Neural crest cell (in vitro differentiated cells): ENCODE results near the gene SIRPB1. TPM values are rescaled to one million over a fixed set of nuclear protein-coding genes. Genes with fewer than 3 reads are reported as not detected.
"Not testable (repeated sequence)": the region's sequence is repeated elsewhere in the genome, so short reads cannot be mapped to it uniquely, and the experiment has no call there.

ENCODE experiments used
- DNase-seq: peaks from one replicate; pipeline ENCODE4 v3.0.0; 2021; ENCODE audit warnings: low read depth, mixed read lengths, low spot score
- H3K27ac Mint-ChIP-seq: one replicate; pipeline ENCODE4 v1.8.0; 2021; ENCODE audit warnings: mild to moderate bottlenecking, mixed read lengths; ENCODE audit not compliant: unreplicated experiment
- H3K27me3 Mint-ChIP-seq: 2 replicates; pipeline ENCODE4 v1.8.0; 2021; ENCODE audit warnings: low read depth, mild to moderate bottlenecking, mixed read lengths
- H3K36me3 Mint-ChIP-seq: 2 replicates; pipeline ENCODE4 v1.8.0; 2021; ENCODE audit warnings: low read depth, mild to moderate bottlenecking, mixed read lengths
- H3K4me1 Mint-ChIP-seq: 2 replicates; pipeline ENCODE4 v1.8.0; 2021; ENCODE audit warnings: mixed read lengths
- H3K4me3 Mint-ChIP-seq: one replicate; pipeline ENCODE4 v1.8.0; 2021; ENCODE audit warnings: mild to moderate bottlenecking, mixed read lengths
- H3K9me3 Mint-ChIP-seq: 2 replicates; pipeline ENCODE4 v1.8.0; 2021; ENCODE audit warnings: mixed read lengths
- total RNA-seq: library from RNA; stranded (reverse); gene quantifications from 2 replicates; pipeline ENCODE4 v1.2.1, GENCODE V29; 2021
- TF ChIP-seq, protein P1 (sequence below): fragments of 200-600 bp; sonication (generic); conservative IDR thresholded peaks from 2 replicates; pipeline ENCODE4 v1.5.0; 2021; ENCODE audit warnings: antibody characterized with exemption, mild to moderate bottlenecking

Gene SIRPB1
- total RNA-seq, 1 donor from 2014 or later = 0.77 TPM

DNA sequence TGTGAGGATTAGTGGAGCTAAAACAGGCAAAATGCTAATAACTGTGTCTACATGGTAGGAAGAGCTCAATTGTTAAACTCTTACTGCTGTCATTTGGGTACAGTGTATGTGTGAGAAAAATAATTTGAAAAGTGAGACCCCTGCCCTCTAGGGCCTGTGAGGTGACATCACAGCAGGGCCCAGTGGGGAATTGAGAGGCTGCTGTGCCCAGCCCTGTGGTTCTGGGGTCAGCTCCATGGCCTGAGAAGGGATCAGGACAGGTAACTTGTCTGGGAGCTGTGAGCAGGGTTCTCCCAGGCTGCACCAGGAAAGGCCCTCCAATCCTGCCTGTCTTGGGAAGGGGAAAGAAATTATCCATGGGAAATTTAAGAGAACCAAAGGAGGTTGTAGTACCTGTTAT lies 1.3 kb downstream of the SIRPB1 start:
- TF ChIP-seq, protein P1, sequence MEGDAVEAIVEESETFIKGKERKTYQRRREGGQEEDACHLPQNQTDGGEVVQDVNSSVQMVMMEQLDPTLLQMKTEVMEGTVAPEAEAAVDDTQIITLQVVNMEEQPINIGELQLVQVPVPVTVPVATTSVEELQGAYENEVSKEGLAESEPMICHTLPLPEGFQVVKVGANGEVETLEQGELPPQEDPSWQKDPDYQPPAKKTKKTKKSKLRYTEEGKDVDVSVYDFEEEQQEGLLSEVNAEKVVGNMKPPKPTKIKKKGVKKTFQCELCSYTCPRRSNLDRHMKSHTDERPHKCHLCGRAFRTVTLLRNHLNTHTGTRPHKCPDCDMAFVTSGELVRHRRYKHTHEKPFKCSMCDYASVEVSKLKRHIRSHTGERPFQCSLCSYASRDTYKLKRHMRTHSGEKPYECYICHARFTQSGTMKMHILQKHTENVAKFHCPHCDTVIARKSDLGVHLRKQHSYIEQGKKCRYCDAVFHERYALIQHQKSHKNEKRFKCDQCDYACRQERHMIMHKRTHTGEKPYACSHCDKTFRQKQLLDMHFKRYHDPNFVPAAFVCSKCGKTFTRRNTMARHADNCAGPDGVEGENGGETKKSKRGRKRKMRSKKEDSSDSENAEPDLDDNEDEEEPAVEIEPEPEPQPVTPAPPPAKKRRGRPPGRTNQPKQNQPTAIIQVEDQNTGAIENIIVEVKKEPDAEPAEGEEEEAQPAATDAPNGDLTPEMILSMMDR = no peak
- Mint-ChIP-seq H3K4me3 (no peak overlapping the region), H3K27me3 (peaks cover 24% of the 10 kb centered on the region)

GRCh38 chr20:1616858-1617434 lies 2.9 kb downstream of the SIRPB1 start:
- TF ChIP-seq, protein P1 = no peak
- H3K36me3 Mint-ChIP-seq = no peaks in the 10 kb centered on the region
- no peak overlapping the region for H3K4me3 Mint-ChIP-seq
- H3K27me3 Mint-ChIP-seq = peaks cover 18% of the 10 kb centered on the region
- H3K27ac Mint-ChIP-seq = no peak overlapping the region
- H3K9me3 Mint-ChIP-seq = peaks cover 2% of the 10 kb centered on the region
- DNase-seq = no peak
- no peaks in the 10 kb centered on the region for H3K4me1 Mint-ChIP-seq

More for the DNA sequence above, 1.3 kb downstream of the SIRPB1 start:
- Mint-ChIP-seq H3K9me3 (peaks cover 2% of the 10 kb centered on the region), H3K27ac (no peak overlapping the region), H3K36me3 (no peaks in the 10 kb centered on the region), H3K4me1 (no peaks in the 10 kb centered on the region)
- no peak for DNase-seq

GRCh38 chr20:1610404-1610803 lies 9.4 kb downstream of the SIRPB1 start:
- H3K27me3 Mint-ChIP-seq, H3K27ac Mint-ChIP-seq, H3K9me3 Mint-ChIP-seq, H3K4me1 Mint-ChIP-seq, H3K36me3 Mint-ChIP-seq, H3K4me3 Mint-ChIP-seq, DNase-seq: not testable (repeated sequence)

DNA sequence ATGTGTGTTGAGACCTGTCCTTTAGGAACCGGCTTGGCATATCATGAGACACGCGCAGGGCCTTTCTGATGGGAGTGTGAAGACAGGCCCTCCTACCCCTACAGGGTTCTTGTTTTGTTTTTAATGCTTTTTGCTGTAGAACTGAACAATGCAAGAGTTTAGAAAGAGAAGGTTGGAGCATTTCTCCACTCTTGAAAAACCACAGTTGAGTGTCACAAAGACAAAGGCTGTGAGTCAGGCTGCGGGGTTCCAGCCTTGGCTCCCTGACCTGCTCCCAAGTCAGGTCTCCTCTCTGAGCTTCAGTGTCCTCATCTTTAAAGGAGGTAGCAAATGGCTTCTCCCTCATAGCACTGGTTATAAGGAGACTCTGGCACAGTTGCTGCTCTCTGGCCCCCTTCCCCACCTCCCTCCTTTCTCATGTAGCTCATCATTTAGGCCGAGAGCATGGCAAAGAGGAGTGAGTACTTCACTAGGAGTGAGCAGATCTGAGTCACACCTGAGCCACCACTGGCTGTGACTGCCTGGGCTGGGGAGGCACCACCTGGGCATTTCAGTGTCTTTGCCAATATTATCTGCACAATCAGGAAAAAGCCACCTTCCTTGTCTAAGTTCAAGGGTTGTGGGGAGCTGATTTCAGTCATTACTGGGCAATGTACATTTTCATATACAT lies 11.0 kb downstream of the SIRPB1 start:
- H3K27me3 Mint-ChIP-seq, DNase-seq, H3K27ac Mint-ChIP-seq, H3K36me3 Mint-ChIP-seq, H3K4me1 Mint-ChIP-seq, H3K9me3 Mint-ChIP-seq, H3K4me3 Mint-ChIP-seq: not testable (repeated sequence)

DNA sequence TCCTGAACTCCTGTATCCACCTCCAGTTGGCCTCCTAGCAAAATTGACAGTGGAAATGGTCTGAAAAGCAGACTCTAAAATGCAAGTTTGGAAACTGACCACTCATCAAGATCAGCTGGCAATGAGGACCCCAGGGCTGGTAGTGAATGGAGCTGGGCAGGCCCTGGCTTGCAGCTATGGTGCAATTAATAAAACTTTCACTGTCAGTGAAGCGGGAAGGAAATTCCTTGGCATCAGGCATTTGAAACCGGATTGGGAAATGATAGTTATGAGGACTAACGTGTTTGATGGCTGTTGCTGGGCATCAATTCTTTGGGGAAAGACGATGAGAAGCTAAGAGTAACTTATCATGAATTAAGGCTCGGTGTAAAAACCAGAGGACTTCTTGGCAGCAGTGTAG lies 19.1 kb downstream of the SIRPB1 start:
- Mint-ChIP-seq H3K4me1 (no peaks in the 10 kb centered on the region), H3K36me3 (no peaks in the 10 kb centered on the region), H3K27ac (no peak overlapping the region), H3K4me3 (no peak overlapping the region), H3K9me3 (no peaks in the 10 kb centered on the region), H3K27me3 (no peaks in the 10 kb centered on the region)
- no peak for DNase-seq
- TF ChIP-seq, protein P1 = no peak

GRCh38 chr20:1595333-1595732 lies 24.5 kb downstream of the SIRPB1 start:
- TF ChIP-seq, protein P1 = no peak
- DNase-seq = no peak
- Mint-ChIP-seq H3K36me3 (no peaks in the 10 kb centered on the region), H3K4me3 (no peak overlapping the region), H3K4me1 (no peaks in the 10 kb centered on the region), H3K9me3 (no peaks in the 10 kb centered on the region), H3K27me3 (no peaks in the 10 kb centered on the region), H3K27ac (no peak overlapping the region)
